ENCODE data around the gene PLA2G6.

PLA2G6 gene

DNA sequence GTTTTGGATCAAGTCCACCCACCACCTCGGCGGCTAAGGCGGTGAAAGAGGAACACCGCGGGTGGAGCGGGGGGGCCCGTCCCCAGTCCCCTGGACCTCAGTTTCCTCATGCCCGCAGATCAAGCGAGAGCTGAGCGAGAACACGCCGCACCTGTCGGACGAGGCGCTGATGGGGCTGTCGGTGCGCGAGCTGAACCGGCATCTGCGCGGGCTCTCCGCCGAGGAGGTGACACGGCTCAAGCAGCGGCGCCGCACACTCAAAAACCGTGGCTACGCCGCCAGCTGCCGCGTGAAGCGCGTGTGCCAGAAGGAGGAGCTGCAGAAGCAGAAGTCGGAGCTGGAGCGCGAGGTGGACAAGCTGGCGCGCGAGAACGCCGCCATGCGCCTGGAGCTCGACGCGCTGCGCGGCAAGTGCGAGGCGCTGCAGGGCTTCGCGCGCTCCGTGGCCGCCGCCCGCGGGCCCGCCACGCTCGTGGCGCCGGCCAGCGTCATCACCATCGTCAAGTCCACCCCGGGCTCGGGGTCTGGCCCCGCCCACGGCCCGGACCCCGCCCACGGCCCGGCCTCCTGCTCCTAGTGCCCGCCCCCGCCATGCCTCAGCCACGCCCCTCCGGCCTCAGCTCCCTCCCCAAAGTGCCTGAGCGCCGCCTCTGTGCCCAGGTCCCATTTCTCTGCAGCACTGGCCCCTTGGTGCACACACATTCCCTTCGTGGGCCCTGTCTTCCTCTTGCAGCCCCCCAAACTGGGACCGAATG lies 32.8 kb upstream of the PLA2G6 start:
- DNase-seq (ENCODE audit: low read depth in 2 of 3, low spot score in 1 of 3), result peak; percentile 36 to 60 (median 38)

DNA sequence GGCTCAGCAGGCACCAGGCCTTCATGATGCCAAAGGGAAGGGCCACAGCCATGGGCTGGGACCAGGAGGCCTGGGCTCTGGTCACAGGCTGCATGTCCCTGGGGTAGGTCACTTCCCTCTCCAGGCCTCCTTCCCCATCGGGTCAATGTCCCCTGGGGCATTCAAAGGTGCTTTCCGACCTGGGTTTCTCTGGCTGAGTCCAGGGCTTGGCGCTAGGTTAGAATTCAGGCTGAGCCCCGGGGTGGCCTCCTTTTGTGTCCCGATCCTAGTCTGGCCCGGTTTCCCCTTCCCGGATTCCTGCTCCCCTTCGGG lies 32.3 kb upstream of the PLA2G6 start:
- DNase-seq (ENCODE audit: low read depth in 2 of 3, low spot score in 1 of 3), result no peak

DNA sequence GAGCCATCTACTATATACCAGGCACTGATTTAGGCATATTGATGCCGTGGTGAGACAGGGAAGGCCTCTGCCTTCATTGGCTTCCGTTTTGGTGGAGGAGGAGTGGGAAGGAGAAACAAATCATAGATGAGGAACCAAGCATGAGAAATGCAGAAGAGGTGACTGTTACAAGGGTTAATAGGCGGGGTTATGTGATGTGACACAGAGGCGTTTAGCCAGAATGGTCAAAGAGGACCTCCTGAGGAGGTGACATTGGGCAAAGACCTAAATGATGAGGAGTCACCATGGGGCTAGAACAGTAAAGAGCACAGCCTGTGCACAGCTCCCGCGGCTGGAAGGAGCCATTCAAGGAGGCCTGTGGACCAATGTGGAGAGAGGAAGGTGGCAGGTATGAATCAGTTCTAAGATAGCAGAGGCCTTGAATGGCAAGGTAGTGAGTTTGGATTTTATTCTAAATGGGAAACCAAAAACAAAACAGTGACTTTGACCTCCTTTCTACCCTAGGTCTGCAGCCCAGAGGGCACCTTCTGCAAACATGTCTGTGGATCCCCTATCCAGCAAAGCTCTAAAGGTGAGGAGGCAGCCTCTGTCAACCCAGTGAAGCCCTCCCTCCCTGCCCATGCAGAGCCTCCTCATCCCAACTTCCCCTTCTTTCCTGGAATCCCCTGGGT lies 31.8 kb upstream of the PLA2G6 start:
- DNase-seq (ENCODE audit: low read depth in 2 of 3, low spot score in 1 of 3), result no peak

DNA sequence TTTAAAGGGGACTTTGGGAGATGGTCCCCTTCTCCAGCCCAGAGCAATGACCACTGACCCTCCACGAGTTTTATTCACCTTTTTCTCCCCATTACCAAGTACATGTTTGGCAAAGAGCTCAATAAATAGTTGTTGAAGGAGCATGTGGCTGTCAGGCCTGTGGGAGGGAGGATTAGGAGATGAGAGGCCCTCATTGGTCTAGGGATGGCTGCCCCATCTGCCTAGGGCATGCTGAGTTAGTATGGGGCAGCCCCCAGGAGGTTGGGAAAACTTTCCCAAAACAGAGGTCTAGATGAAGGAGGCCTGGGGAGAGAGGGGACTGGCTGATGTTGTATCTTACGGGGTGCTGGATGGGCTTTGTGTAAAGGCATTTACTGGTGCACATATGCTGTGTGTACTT lies 30.8 kb upstream of the PLA2G6 start:
- DNase-seq (ENCODE audit: low read depth in 2 of 3, low spot score in 1 of 3), result no peak

DNA sequence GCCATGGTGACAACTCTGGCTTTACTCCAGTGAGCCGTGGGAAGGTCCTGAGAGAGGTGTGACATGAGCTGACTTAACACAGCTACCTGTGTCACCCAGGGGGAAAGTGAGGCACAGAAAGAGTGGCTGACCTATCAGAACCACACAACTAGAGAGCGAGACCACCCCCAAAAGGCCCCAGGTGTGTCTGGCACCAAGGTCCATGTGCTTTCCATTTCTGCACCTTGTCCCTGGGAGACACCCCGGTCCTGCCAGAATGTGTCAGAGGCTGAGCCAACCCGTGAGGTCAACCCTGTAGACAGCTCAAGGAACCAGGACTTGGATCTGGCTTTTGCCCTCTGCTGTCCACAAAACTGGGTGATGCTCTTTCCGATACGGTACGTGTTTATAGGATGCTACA lies 29.9 kb upstream of the PLA2G6 start:
- DNase-seq (ENCODE audit: low read depth in 2 of 3, low spot score in 1 of 3), result no peak

DNA sequence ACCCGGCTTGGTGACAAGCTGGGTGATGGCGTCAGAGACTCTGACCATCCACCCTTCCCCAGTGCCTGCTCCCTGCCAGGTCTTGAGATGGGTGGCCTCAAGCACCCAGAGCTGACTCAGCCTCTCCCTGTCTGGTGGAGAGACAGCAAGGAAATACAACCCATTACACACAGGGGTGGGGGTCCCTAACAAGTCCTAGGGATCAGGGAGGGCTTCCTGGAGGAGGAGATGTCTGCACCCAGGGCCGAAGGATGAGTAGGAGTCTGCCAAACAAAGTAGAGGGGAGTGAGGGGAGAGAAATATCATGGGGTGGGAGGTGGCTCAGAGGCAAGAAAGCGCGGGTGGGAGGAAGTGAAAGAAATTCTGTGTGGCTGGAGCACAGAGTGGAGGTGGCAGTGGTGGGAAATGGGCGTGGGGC lies 26.9 kb upstream of the PLA2G6 start:
- DNase-seq (ENCODE audit: low read depth in 2 of 3, low spot score in 1 of 3), result no peak

DNA sequence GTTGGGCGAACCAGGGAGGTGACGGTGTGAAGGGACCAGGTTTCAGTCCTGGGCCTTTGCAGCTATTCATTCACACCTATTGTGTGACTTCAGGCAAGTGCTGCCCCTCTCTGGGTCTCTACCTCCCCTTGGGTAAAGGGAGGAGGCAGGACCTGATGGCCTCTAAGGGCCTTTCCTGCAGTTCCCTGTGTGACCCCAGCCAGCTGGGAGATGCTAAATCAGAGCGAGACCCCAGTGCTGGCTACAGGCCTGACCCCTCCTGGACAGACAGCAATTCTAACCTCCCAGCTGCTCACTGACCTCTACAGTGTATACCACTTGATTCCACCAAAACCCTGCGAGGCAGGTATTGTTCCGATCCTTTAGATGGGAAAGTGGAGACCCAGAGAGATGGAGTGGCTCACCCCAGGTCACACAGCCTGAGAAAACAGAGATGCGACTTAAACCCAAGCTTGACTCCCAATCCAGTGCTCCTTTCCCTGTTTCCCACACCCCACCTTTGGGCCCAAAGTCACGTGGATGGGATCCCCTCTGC lies 26.3 kb upstream of the PLA2G6 start:
- no peak for DNase-seq (ENCODE audit: low read depth in 2 of 3, low spot score in 1 of 3)

DNA sequence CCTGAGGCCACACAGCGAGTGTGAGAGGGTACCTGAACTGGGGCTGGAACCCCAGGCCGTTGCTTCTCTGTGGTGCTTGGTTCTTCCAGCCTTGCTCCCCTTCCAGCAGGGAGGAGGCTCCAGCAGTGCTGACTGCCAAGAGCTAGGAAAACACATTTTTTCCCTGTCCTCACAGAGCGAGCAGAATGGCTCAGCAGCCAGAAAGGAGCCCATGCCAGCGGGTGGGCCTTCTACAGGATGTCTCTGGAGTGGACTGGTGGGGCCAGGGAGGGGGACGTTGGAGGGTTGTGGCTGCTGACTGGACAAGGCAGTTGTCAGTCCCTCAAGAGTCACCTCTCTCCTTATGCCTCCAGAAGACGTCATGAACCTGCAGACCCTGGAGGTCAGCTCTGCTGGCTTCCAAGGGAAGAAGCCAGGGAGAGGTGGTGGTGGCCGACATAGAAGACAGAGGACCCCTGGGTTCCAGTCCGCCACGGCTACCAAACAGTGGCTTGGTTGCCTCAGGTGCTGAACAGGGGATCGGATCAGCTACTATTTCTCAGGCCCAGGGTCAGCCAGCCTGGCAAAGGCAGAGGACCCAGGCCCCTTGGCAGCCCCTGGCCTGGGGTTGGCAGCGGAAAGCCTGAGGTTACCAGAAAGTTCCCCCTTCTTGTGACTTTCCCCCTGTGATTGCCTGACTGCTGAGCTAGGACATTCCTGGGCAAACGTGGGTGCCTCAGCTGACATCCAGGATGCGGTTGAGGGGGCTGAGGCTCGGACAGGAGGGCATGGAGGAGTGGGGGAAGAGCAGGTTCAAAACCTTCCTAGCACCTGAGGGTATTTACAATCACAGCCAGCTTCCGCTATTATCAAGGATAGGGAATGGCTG lies 23.9 kb upstream of the PLA2G6 start:
- DNase-seq (ENCODE audit: low read depth in 2 of 3, low spot score in 1 of 3), result no peak

DNA sequence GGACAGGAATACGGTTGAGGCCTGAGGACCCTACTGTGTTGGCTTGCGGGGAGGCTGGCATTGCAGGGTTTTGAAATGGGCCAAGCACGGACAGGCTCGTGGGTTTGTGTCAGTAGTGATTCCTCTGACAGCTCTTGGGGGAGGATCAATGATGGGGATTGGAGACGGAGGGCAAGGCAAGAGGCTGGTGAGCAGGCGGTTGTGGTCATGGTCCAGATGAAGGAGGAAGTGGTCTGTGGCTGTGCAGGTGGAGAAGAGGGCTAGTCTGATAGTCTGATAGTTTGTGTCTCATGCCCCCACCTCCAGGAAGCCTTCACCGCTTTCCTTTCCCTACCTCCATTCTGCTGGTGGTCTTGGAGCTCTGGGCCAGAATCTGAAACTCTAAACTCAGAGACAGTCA lies 23.2 kb upstream of the PLA2G6 start:
- DNase-seq (ENCODE audit: low read depth in 2 of 3, low spot score in 1 of 3), result no peak

DNA sequence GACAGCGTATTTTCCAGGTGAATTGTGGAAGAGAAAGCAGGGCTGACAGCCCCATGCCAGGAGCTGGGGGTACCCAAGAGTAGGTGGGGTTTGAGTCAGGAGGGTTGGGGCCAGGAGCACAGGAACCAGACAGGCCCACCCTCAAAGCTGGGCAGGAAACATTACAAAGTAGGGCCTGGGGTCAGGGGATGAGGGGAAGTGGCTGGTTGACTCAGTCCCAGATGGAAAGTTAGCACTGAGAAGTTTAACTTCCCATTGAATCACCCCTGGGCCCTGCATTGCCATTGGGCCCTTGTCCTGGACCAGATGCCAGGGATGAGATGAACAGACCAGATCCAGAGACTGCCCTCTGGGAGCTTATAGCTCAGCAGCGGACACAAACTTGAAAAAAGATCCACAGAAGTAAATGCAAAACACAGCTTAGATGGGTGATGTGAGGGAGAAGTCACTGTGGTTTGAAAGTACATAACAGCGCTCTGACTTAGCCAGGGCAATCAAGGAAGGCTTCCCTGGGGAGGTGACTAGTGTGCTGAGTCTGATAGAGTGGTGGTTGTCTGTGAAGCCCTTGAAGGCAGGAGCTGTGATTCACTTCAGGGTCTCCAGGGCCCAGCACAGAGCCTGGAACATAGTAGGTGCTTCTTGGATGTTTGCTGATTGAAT lies 22.4 kb upstream of the PLA2G6 start:
- no peak for DNase-seq (ENCODE audit: low read depth in 2 of 3, low spot score in 1 of 3)

DNA sequence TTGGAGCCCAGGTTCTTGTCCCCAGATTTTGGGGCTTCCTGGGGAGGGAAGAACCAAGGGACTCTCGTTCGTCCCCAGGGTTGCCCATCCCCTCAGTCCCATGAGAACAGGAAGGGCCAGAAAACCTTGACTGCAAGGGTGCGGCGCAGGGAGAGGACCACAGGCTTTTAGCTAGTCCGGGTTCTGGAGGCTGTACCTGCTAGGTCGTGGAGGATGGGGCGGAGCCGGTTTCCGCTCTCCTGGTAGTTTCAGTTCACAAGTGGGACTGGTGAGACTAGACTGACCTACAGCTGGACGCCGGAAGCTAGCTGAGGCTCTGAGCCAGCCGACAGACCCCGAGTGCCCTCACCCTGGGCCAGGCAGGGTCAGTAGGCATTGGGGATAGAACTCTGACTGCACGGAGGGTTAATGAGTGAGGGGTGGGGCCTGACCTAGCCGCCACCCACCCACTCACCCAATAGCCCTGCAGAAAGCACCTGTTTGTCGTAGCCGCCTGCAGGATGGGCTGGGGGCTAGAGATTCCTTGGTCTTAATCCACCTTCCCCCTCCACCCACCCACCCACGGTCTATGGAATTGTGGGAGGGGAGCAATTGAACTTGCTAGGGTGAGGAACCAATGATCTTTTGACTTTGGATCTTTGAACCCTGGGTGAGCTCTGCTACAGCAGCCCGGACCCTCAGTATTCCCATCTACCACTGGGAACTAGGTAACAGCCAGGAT lies 21.6 kb upstream of the PLA2G6 start:
- DNase-seq (ENCODE audit: low read depth in 2 of 3, low spot score in 1 of 3), result peak in 1 of 3 donors; percentile 16

DNA sequence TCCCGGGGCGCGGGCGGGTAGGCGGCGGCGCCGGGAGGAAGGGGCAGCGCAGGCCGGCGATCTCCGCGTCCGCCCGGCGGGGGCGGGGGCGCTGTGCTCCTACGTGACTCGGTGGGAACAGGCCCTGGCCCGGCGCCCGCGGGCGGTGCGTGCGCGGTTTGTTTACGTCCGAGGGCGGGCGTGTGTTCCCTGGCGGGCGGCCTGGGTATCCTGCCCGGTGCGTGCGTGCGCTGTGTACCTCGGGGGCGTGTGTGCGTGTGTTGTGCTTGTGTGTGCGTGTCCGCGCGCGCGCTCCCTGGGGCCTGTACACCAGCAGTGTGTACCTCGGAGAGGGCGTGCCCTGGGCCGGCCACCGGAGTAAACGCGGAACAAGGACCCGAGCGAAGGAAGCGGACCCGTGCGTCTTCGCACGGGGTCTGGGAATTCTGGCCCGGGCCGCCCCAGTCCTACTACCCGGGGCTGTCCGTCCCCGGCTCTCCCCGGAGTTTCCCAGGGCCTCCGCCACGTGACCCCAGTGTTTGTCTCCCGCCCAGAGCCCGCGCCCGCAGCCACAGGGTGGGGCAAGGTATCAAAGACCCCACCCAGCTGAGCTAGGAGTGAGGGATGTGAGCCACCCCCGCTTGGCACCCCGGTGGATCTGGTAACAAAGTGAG lies 20.9 kb upstream of the PLA2G6 start:
- DNase-seq (ENCODE audit: low read depth in 2 of 3, low spot score in 1 of 3), result peak in 1 of 3 donors; percentile 50

DNA sequence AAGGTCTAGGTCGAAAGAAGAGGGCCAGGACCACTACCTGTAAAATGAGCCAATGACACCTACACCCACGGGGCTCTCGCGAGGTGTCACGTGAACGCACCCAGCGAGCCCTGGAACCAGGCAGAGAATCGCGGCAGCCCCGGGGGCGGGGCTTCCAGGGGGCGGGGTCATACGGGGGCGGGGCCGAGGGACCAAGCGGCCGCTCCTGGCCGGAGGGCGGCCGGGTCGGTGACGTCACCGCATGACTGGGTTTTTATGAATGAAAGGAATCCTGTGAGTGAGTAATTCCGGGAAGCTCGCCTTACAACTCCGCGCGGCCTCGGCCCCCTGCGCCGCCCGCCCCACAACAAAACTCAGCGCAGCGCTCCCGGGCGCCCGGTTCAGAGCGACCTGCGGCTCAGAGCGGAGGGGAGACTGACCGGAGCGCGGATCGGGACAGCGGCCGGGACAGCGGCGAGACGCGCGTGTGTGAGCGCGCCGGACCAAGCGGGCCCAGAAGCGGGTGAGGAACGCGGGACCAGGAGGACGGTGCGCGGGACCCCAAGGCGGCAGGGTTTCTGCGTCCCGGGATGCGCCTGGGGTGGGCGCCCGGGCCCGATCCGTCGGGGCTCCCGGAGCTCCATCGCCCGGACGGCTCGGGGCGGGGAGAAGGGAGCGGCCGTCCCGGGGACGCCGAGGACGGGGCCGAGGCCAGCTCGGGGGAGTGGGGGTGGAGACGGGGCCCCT lies 20.2 kb upstream of the PLA2G6 start, which contains the start of gene MAFF:
TSS of gene MAFF (plus strand) at position 284 of the 726 bp plus-strand sequence. CDS start 11,860 bp downstream, outside the sequence.
- DNase-seq (ENCODE audit: low read depth in 2 of 3, low spot score in 1 of 3), result peak; percentile 89 to 92 (median 91)

DNA sequence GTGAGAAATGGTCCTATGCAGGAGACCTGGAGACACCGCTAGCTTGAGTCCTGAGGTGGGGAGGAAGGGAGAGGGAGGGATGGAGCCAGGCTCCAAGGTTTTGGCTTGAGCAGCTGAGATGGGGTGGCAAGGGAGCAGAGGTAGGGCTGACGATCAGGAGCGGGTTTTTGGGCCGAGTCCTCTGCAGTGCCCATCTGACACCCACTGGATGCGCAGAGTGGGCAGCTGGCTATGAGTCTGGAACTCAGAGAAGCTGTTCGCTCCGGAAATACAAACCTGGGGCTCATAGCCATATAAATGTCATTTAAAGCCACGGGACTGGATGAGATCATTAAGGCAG lies 19.7 kb upstream of the PLA2G6 start:
- DNase-seq (ENCODE audit: low read depth in 2 of 3, low spot score in 1 of 3), result no peak

DNA sequence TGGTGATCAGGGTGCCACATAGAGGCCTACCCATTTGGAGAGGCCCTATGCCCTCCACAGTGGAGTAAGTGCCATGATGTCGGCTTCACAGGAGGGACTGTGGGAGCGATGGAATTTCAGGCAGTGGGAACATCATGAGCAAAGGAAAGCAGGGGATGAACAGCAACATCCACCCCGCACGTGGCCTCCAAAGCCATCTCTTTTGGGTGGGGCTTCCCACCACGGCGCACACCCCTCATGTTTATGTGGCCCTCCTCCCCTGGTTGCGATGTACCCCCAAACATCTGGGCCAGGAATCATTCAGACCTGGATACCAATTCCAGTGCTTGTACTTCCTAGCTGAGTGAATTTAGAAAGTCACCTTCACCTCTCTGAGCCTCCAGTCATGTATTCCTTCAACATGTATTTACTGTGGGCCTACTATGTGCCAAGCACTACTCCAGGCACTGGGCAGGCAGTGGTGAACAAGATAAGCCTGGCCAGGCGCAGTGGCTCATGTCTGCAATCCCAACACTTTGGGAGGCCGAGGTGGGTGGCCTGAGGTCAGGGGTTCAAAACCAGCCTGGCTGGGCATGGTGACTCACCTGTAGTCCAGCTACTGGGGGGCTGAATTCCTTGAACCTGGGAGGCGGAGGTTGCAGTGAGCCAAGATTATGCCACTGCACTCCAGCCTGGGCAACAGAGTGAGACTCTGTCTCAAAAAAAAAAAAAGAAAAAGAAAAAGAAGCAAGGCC lies 18.4 kb upstream of the PLA2G6 start:
- no peak for DNase-seq (ENCODE audit: low read depth in 2 of 3, low spot score in 1 of 3)

DNA sequence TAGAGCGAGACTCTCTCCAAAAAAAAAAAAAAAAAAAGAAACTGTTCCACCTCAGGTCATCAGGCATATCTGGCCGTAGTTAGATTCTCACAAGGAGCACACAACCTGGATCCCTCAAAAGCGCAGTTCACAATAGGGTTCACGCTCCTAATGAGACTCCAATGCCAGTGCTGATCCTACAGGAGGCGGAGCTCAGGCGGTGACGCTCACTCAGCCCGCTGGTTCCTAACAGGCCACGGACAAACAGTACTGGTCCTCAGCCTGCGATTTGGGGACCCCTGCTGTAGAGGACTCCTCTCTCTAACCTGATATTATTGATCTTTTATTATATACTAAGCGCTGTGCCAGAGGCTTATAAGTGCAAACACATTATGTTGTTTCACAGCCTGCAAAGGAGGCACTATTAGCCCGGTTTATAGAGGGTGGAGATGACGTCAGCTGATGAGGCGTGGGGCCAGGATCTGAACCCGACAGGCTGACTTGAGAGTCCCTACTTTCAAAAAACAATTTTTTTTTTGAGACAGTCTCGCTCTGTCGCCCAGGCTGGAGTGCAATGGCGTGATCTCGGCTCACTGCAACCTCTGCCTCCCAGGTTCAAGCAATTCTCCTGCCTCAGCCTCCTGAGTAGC lies 15.3 kb upstream of the PLA2G6 start:
- DNase-seq (ENCODE audit: low read depth in 2 of 3, low spot score in 1 of 3), result no peak

DNA sequence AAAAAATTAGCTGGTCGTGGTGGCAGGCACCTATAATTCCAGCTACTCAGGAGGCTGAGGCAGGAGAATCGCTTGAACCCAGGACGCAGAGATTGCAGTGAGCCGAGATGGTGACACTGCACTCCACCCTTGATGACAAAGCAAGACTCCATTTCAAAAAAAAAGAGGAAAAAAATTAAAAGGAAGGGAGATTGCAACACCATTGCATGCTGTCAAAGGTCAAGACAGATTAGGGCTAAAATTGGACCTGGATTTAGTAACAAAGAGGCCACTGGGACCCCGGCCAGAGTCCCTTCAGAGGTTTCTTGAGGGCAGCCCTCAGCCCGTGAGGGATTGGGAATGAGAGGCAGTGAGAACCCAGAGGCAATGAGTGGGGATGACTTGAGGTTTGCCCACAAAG lies 11.9 kb upstream of the PLA2G6 start:
- DNase-seq (ENCODE audit: low read depth in 2 of 3, low spot score in 1 of 3), result no peak

DNA sequence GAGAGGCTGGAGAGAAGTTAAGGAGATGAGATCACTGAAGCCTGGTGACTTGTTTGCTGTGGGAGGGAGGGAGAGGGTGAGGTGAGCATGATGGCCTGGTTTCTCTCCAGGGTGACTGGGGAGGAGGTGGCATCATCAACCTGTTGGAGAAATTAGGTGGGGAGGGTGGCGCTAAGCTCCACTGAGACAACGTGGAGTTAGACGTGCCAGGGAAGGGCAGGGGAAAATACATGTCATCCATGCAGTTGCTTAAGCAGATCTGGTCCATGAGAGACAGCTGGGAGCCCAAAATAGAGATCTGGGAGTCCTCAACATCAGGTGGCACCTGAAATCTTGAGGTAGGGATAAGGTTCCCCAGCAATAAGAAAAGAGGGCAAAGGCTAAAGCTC lies 10.8 kb upstream of the PLA2G6 start:
- DNase-seq (ENCODE audit: low read depth in 2 of 3, low spot score in 1 of 3), result no peak
